ENCODE measurements around the gene GNB1L. TPM values are rescaled to one million over a fixed set of nuclear protein-coding genes. Genes with fewer than 3 reads are reported as not detected.

Gene GNB1L
- total and polyA plus RNA-seq, 9 of the 15 experiments (the other 6 are each of a cell fraction or from before 2014, with no cell fraction given): 0.56 to 50.5 (median 10.2) TPM

DNA sequence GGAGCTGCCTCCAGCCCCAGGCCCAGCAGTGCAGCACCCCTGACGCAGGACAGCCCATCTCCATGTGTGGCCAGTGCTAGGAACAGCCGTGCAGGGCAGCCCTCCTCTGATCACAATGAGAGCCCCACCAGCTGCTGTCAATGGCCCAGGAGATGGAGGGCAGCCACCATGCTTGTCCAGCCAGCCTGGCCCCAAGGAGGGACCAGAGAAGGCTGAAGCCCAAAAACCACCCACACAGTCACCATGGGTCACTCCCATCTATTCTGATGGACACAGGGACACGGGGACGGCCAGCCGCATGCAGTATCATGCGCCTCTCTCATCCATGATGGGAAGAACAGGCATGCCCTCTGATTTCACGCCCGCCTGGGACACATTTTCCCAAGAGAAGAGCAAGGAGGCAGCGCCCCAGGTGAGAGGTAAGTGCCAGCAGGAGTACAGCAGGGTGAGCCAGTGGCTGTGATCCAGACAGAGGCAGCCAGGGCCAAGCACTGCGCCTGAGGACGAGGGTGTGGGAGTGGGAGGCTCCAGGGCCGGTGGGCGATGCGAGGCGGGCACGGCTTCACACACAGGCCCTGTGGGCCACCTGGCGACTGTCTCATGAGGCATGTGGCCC lies 33.6 kb upstream of the GNB1L start (continued):
- TF ChIP-seq, protein P1, sequence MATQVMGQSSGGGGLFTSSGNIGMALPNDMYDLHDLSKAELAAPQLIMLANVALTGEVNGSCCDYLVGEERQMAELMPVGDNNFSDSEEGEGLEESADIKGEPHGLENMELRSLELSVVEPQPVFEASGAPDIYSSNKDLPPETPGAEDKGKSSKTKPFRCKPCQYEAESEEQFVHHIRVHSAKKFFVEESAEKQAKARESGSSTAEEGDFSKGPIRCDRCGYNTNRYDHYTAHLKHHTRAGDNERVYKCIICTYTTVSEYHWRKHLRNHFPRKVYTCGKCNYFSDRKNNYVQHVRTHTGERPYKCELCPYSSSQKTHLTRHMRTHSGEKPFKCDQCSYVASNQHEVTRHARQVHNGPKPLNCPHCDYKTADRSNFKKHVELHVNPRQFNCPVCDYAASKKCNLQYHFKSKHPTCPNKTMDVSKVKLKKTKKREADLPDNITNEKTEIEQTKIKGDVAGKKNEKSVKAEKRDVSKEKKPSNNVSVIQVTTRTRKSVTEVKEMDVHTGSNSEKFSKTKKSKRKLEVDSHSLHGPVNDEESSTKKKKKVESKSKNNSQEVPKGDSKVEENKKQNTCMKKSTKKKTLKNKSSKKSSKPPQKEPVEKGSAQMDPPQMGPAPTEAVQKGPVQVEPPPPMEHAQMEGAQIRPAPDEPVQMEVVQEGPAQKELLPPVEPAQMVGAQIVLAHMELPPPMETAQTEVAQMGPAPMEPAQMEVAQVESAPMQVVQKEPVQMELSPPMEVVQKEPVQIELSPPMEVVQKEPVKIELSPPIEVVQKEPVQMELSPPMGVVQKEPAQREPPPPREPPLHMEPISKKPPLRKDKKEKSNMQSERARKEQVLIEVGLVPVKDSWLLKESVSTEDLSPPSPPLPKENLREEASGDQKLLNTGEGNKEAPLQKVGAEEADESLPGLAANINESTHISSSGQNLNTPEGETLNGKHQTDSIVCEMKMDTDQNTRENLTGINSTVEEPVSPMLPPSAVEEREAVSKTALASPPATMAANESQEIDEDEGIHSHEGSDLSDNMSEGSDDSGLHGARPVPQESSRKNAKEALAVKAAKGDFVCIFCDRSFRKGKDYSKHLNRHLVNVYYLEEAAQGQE (IDR thresholded peaks at IDR 0.05; ENCODE audit: borderline replicate concordance): no peak
- TF ChIP-seq, protein P1 (CRISPR knock-in tag; IDR thresholded peaks at IDR 0.05; ENCODE audit: low read depth): peak; percentile 26; the same call in 1 of the 2 replicates
- no peak for TF ChIP-seq ZNF274 (IDR thresholded peaks at IDR 0.05; ENCODE audit: borderline replicate concordance, low read depth, low read length)
- TF ChIP-seq GABPA (tag; conservative IDR thresholded peaks at IDR 0.05; ENCODE audit: low read depth): no peak
- no peak for TF ChIP-seq ZNF175 (CRISPR knock-in tag; IDR thresholded peaks at IDR 0.05; ENCODE audit: low read depth)
- 0 out of 2 replicates have a peak, but pooled peaks have one; percentile 5 for TF ChIP-seq ZKSCAN1 (IDR thresholded peaks at IDR 0.05; ENCODE audit: low read depth, low read length)
- TF ChIP-seq, protein P2, sequence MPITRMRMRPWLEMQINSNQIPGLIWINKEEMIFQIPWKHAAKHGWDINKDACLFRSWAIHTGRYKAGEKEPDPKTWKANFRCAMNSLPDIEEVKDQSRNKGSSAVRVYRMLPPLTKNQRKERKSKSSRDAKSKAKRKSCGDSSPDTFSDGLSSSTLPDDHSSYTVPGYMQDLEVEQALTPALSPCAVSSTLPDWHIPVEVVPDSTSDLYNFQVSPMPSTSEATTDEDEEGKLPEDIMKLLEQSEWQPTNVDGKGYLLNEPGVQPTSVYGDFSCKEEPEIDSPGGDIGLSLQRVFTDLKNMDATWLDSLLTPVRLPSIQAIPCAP (CRISPR knock-in tag; IDR thresholded peaks at IDR 0.05; ENCODE audit: borderline replicate concordance): no peak
- no peak for TF ChIP-seq EZH2 (IDR thresholded peaks at IDR 0.05; ENCODE audit: borderline replicate concordance, low read depth, low read length)
- TF ChIP-seq POLR2G (IDR thresholded peaks at IDR 0.05; ENCODE audit: low read depth, low read length): peak; percentile 65
- TF ChIP-seq DDX20 (tag; IDR thresholded peaks at IDR 0.05; ENCODE audit: low read depth): no peak
- TF ChIP-seq SMC3 (conservative IDR thresholded peaks at IDR 0.05; ENCODE audit: insufficient read depth, low read depth, low read length): no peak
- no peak for TF ChIP-seq NR1H2 (CRISPR knock-in tag; IDR thresholded peaks at IDR 0.05)
- TF ChIP-seq RBFOX2 (IDR thresholded peaks at IDR 0.05; ENCODE audit: low read depth, low read length): 0 out of 2 replicates have a peak, but pooled peaks have one; percentile 4
- TF ChIP-seq ELF2 (CRISPR knock-in tag; IDR thresholded peaks at IDR 0.05): no peak
